HG03565 (cell line): ENCODE results near the gene TMEM131.
"Not testable (repeated sequence)": the region's sequence is repeated elsewhere in the genome, so short reads cannot be mapped to it uniquely, and the experiment has no call there.

Experiments used
- ATAC-seq: cut with Tn5 transposase; IDR thresholded peaks from one replicate; pipeline ENCODE4 v1.9.1; 2021; ENCODE audit warnings: mild to moderate bottlenecking, moderate library complexity; ENCODE audit not compliant: unreplicated experiment

The TMEM131 gene

GRCh38 chr2:97714950-97715652 is 280.6 kb downstream of the TMEM131 start:
- ATAC-seq: no peak

GRCh38 chr2:97714084-97714949 is 281.4 kb downstream of the TMEM131 start:
- no peak for ATAC-seq

GRCh38 chr2:97713296-97714083 is 282.3 kb downstream of the TMEM131 start, which contains the start of gene ZAP70:
Gene ZAP70, plus strand, starts transcription at chr2:97713576. Its CDS starts 10,461 bp downstream, at chr2:97724037.
- no peak for ATAC-seq

- ATAC-seq: no peak
Observed at GRCh38 chr2:97712693-97713295, 283.0 kb downstream of the TMEM131 start.

GRCh38 chr2:97712175-97712574 is 283.6 kb downstream of the TMEM131 start:
- not testable (repeated sequence) for ATAC-seq

GRCh38 chr2:97711394-97711711 is 284.4 kb downstream of the TMEM131 start:
- no peak for ATAC-seq

- no peak for ATAC-seq
Observed at GRCh38 chr2:97708608-97709007, 287.1 kb downstream of the TMEM131 start.

GRCh38 chr2:97708048-97708380 is 287.7 kb downstream of the TMEM131 start:
- ATAC-seq: no peak

GRCh38 chr2:97707362-97708047 is 288.2 kb downstream of the TMEM131 start:
- no peak for ATAC-seq

- no peak for ATAC-seq
Observed at GRCh38 chr2:97706708-97707345, 288.9 kb downstream of the TMEM131 start.
